Stimulated activated CD8-positive, alpha-beta memory T cell treated with anti-CD3 and anti-CD28 coated beads, Interleukin-4, amount 100 ng/mL, for 24 hours (primary cell): Measurements from ENCODE around the gene SECTM1.

ENCODE experiments used
- DNase-seq: peaks from one replicate; pipeline ENCODE4 v3.0.0-alpha.2; 2020; ENCODE audit warnings: low read depth

The SECTM1 gene

GRCh38 chr17:82299452-82299851 is 34.1 kb downstream of the SECTM1 start:
- DNase-seq: no peak

GRCh38 chr17:82298538-82299421 is 34.8 kb downstream of the SECTM1 start:
- DNase-seq: no peak

GRCh38 chr17:82297714-82298537 is 35.6 kb downstream of the SECTM1 start:
- peak; percentile 86 for DNase-seq

- peak; percentile 80 for DNase-seq
Observed at GRCh38 chr17:82297280-82297713, 36.3 kb downstream of the SECTM1 start.

GRCh38 chr17:82296511-82297279 is 36.9 kb downstream of the SECTM1 start:
- DNase-seq: no peak

- no peak for DNase-seq
Observed at GRCh38 chr17:82295472-82295814, 38.1 kb downstream of the SECTM1 start.

GRCh38 chr17:82294064-82294773 is 39.3 kb downstream of the SECTM1 start:
- DNase-seq: no peak

- DNase-seq: peak; percentile 86
Observed at GRCh38 chr17:82292251-82293154, 41.1 kb downstream of the SECTM1 start.

GRCh38 chr17:82291582-82292250 is 41.9 kb downstream of the SECTM1 start:
- DNase-seq: no peak

- no peak for DNase-seq
Observed at GRCh38 chr17:82287868-82288801, 45.4 kb downstream of the SECTM1 start.

GRCh38 chr17:82287013-82287867 is 46.3 kb downstream of the SECTM1 start:
- no peak for DNase-seq

- DNase-seq: no peak
Observed at GRCh38 chr17:82285141-82285540, 48.4 kb downstream of the SECTM1 start.

- no peak for DNase-seq
Observed at GRCh38 chr17:82283208-82283749, 50.3 kb downstream of the SECTM1 start.

GRCh38 chr17:82282239-82283207 is 51.0 kb downstream of the SECTM1 start:
- DNase-seq: no peak

- no peak for DNase-seq
Observed at GRCh38 chr17:82281502-82282238, 51.9 kb downstream of the SECTM1 start.

GRCh38 chr17:82281076-82281475 is 52.5 kb downstream of the SECTM1 start:
- no peak for DNase-seq
